GM10248 (cell line): ENCODE data around the gene ZNF823.
A peak's percentile ranks its signal among the peaks of the same experiment; 100 is the strongest.

ENCODE experiments used
- CTCF ChIA-PET: fragments of 300-600 bp; sonication (Branson Sonifier 250); formaldehyde crosslinking; extraction: SDS; loops from one replicate; lab custom pipeline; 2021; ENCODE audit warnings: antibody characterized with exemption; lab: Yijun Ruan, JAX
- POLR2A ChIA-PET: fragments of 350-650 bp; sonication (Branson Sonifier 250); formaldehyde crosslinking; extraction: SDS; loops from one replicate; lab custom pipeline; 2020; ENCODE audit warnings: antibody characterized with exemption; lab: Yijun Ruan, JAX
- DNase-seq: peaks from one replicate; pipeline ENCODE4 v3.0.0; 2012; ENCODE audit errors: extremely low spot score
- TF ChIP-seq, protein P1 (sequence below): IDR thresholded peaks from 2 replicates; pipeline ENCODE4 v1.5.1; 2012; ENCODE audit warnings: mild to moderate bottlenecking, low read depth; ENCODE audit errors: extremely low read depth, missing control alignments, control extremely low read depth

The ZNF823 gene

GRCh38 chr19:11721681-11722080, 17.1 kb downstream of the ZNF823 start:
- DNase-seq, result no peak
- ChIA-PET CTCF (interaction anchor here (3.2 kb wide), 1 partner anchor 22 kb away, joined by 9 read pairs; no protein-coding TSS in a partner anchor), POLR2A (no interaction called here)
- TF ChIP-seq, protein P1, sequence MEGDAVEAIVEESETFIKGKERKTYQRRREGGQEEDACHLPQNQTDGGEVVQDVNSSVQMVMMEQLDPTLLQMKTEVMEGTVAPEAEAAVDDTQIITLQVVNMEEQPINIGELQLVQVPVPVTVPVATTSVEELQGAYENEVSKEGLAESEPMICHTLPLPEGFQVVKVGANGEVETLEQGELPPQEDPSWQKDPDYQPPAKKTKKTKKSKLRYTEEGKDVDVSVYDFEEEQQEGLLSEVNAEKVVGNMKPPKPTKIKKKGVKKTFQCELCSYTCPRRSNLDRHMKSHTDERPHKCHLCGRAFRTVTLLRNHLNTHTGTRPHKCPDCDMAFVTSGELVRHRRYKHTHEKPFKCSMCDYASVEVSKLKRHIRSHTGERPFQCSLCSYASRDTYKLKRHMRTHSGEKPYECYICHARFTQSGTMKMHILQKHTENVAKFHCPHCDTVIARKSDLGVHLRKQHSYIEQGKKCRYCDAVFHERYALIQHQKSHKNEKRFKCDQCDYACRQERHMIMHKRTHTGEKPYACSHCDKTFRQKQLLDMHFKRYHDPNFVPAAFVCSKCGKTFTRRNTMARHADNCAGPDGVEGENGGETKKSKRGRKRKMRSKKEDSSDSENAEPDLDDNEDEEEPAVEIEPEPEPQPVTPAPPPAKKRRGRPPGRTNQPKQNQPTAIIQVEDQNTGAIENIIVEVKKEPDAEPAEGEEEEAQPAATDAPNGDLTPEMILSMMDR, result no peak

- CTCF ChIA-PET, result no interaction called here
- POLR2A ChIA-PET, result no interaction called here
- TF ChIP-seq, protein P1, result no peak
These were observed 28.4 kb downstream of the ZNF823 start for GRCh38 chr19:11710313-11710712.

GRCh38 chr19:11708457-11708856, 30.3 kb downstream of the ZNF823 start:
- ChIA-PET POLR2A (no interaction called here), CTCF (interaction anchor here (1.1 to 1.4 kb wide), 3 partner anchors 9 to 20 kb away, joined by 3 to 8 read pairs (median 6); no protein-coding TSS in a partner anchor)
- DNase-seq, result peak; percentile 34
- TF ChIP-seq, protein P1, result no peak

More at GRCh38 chr19:11710313-11710712, 28.4 kb downstream of the ZNF823 start:
- DNase-seq, result no peak

- ChIA-PET POLR2A (no interaction called here), CTCF (interaction anchor here (1.3 kb wide), 1 partner anchor 10 kb away, joined by 5 read pairs; no protein-coding TSS in a partner anchor)
- TF ChIP-seq, protein P1, result no peak
- DNase-seq, result no peak
These were observed 33.3 kb downstream of the ZNF823 start for GRCh38 chr19:11705474-11705873.

DNA sequence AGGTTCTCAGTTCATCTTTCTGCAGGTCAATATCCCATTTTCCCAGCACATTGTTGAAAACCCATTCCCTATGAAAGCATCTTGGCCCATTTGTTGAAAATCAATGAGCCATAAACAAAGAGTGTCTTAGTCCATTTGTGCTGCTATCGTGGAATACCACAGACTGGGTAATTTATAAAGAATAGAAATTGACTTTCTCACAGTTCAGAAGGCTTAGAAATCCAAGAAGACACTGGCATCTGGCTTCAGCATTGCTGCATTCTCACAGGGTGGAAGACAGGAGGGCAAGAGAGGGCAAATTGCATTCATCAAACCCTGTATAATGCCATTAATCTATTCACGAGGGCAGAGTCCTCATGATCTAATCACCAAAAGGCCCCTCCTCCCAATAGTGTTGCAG, 34.1 kb downstream of the ZNF823 start:
- CTCF ChIA-PET, result interaction anchor here (1.3 kb wide), 1 partner anchor 9 kb away, joined by 5 read pairs; no protein-coding TSS in a partner anchor
- TF ChIP-seq, protein P1, result no peak
- no peak for DNase-seq
- POLR2A ChIA-PET, result no interaction called here

DNA sequence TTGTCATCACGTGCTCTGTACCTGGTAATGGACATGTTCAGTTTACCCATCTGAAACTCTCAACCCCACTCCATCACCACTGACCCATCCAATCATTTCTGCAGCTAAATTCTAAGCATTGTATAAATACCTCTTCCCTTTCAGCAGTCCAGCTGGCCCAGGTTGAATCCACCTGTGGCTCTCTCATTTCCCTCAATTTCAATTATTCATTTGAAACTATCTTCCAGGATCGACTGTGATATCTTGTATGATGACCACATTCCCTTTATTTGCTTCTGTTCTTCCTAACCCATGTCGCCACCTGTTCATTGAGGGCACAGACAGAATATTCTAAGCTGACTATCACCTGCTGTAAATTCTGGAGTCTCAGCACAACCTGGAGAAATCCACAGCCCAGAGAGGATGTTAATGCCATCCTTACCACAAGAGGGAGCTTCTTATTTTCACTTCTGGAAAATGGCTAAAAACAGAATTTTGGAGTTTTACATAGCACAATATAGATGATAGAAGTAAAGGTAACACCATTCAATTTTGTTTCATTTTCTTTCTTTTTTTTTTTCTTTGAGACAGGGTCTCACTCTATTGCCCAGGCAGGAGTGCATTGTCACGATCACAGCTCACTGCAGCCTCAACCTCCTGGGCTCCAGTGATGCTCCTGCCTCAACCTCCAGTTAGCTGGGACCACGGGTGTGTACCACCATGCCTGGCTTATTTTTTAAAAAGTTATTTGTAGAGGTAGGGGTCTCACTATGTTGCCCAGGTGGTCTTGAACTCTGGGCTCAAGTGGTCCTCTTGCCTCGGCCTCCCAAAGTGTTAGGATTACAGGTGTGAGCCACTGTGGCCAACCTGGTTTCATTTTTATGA, 38.6 kb downstream of the ZNF823 start:
- DNase-seq, result no peak
- POLR2A ChIA-PET, result interaction anchor here (0.6 kb wide), 1 partner anchor 190 kb away, joined by 4 read pairs; no protein-coding TSS in a partner anchor
- CTCF ChIA-PET, result interaction anchor here (0.9 to 5.1 kb wide), 24 partner anchors 9 to 444 kb away, joined by 3 to 23 read pairs (median 4); partner anchors contain the start of genes ELOF1, ZNF491 and ZNF700
- TF ChIP-seq, protein P1, result peak; percentile 54
